Retinal pigment epithelial cell (primary cell): ENCODE results near the gene NXN.
"Not testable (repeated sequence)": the region's sequence is repeated elsewhere in the genome, so short reads cannot be mapped to it uniquely, and the experiment has no call there.

ENCODE experiments used
- DNase-seq: peaks from one replicate; pipeline ENCODE4 v3.0.0-alpha.2; 2010; ENCODE audit warnings: low read depth
- H3K4me3 ChIP-seq: 2 replicates; pipeline ENCODE4 v1.5.1; 2011; ENCODE audit warnings: mild to moderate bottlenecking, low read length, control low read depth, moderate library complexity
- CTCF ChIP-seq: conservative IDR thresholded peaks from 2 replicates; pipeline ENCODE4 v1.5.1; 2011; ENCODE audit warnings: low read depth, low read length, control low read depth, inconsistent platforms

NXN gene

GRCh38 chr17:1002412-1002753 lies 22.8 kb upstream of the NXN start:
- no peak for DNase-seq

GRCh38 chr17:1001640-1002411 lies 22.2 kb upstream of the NXN start:
- no peak for DNase-seq
- no peak overlapping the region for H3K4me3 ChIP-seq
- TF ChIP-seq CTCF: no peak

More at GRCh38 chr17:1002412-1002753, 22.8 kb upstream of the NXN start:
- no peak overlapping the region for H3K4me3 ChIP-seq
- TF ChIP-seq CTCF: no peak

GRCh38 chr17:1000597-1001461 lies 21.3 kb upstream of the NXN start:
- no peak overlapping the region for H3K4me3 ChIP-seq
- DNase-seq: no peak
- no peak for TF ChIP-seq CTCF

GRCh38 chr17:998111-998510 lies 18.5 kb upstream of the NXN start:
- no peak for TF ChIP-seq CTCF
- H3K4me3 ChIP-seq: peak overlapping the region; percentile 83
- no peak for DNase-seq

GRCh38 chr17:996554-997344 lies 17.2 kb upstream of the NXN start, which contains the start of gene TIMM22:
Gene TIMM22 (plus strand): TSS chr17:997129. CDS start chr17:997143, 14 bp downstream.
- DNase-seq: peak; percentile 89
- H3K4me3 ChIP-seq: peak within 1 kb of the TSS; percentile 83
- peak; percentile 86 for TF ChIP-seq CTCF

- not testable (repeated sequence) for H3K4me3 ChIP-seq, DNase-seq
These were observed 15.7 kb upstream of the NXN start for GRCh38 chr17:995324-995723.

GRCh38 chr17:992933-993332 lies 13.4 kb upstream of the NXN start:
- H3K4me3 ChIP-seq: no peak overlapping the region
- no peak for DNase-seq
- no peak for TF ChIP-seq CTCF
